Activated T-cell treated with anti-CD3 and anti-CD28 coated beads, Interleukin-2, amount 50 U/mL, for 48 hours (primary cell): ENCODE results near the gene MRPL54.

Source experiments
- DNase-seq, 2 experiments: peaks; one replicate each; pipeline ENCODE4 v3.0.0-alpha.2; 2020

MRPL54 gene

GRCh38 chr19:3762501-3763459 lies at the start of gene MRPL54:
TSS of gene MRPL54 (plus strand) at chr19:3762682. CDS start at chr19:3762701, 19 bp downstream.
- DNase-seq, result peak; percentile 99

- no peak for DNase-seq
These were observed 46.3 kb upstream of the MRPL54 start for GRCh38 chr19:3716147-3716668.

GRCh38 chr19:3719868-3720267 lies 42.6 kb upstream of the MRPL54 start:
- no peak for DNase-seq

GRCh38 chr19:3720349-3720917 lies 42.0 kb upstream of the MRPL54 start:
- no peak for DNase-seq

- DNase-seq, result peak; percentile 94 to 96
These were observed 41.2 kb upstream of the MRPL54 start for GRCh38 chr19:3721131-3721886.

GRCh38 chr19:3721887-3722442 lies 40.5 kb upstream of the MRPL54 start:
- no peak for DNase-seq

- DNase-seq, result no peak
These were observed 39.9 kb upstream of the MRPL54 start for GRCh38 chr19:3722443-3723109.

GRCh38 chr19:3723110-3723488 lies 39.4 kb upstream of the MRPL54 start:
- DNase-seq, result no peak

GRCh38 chr19:3723883-3724282 lies 38.6 kb upstream of the MRPL54 start:
- DNase-seq, result no peak

- DNase-seq, result no peak
These were observed 37.4 kb upstream of the MRPL54 start for GRCh38 chr19:3725121-3725520.

- no peak for DNase-seq
These were observed 36.7 kb upstream of the MRPL54 start for GRCh38 chr19:3725640-3726310.

GRCh38 chr19:3730457-3730958 lies 32.0 kb upstream of the MRPL54 start:
- DNase-seq, result no peak

- DNase-seq, result no peak
These were observed 30.4 kb upstream of the MRPL54 start for GRCh38 chr19:3732108-3732507.

- DNase-seq, result no peak
These were observed 28.8 kb upstream of the MRPL54 start for GRCh38 chr19:3733549-3734309.

- no peak for DNase-seq
These were observed 28.2 kb upstream of the MRPL54 start for GRCh38 chr19:3734310-3734600.

GRCh38 chr19:3736106-3736724 lies 26.3 kb upstream of the MRPL54 start:
- no peak for DNase-seq

- no peak for DNase-seq
These were observed 24.8 kb upstream of the MRPL54 start for GRCh38 chr19:3737487-3738205.

GRCh38 chr19:3738477-3739220 lies 23.8 kb upstream of the MRPL54 start:
- no peak for DNase-seq

GRCh38 chr19:3740431-3740830 lies 22.1 kb upstream of the MRPL54 start:
- no peak for DNase-seq
